A549 (cell line): ENCODE measurements around the gene CRTC2. TPM values are rescaled to one million over a fixed set of nuclear protein-coding genes. Genes with fewer than 3 reads are reported as not detected.
A peak's percentile ranks its signal among the peaks of the same experiment; 100 is the strongest.

ENCODE experiments used
- ATAC-seq, 2 experiments: fragments of 200-7000 bp in 1 of 2; fragments of >200 bp in 1 of 2; cut with Nextera tagmentation in 1 of 2; cut with Tn5 transposase in 1 of 2; 3 replicates each; pipeline versions ENCODE4 v1.8.0 to v1.9.1; 2018 to 2020; ENCODE audit warnings: mild to moderate bottlenecking in 1 of 2, moderate library complexity in 1 of 2
- CTCF ChIA-PET: fragments of 300-600 bp; sonication (Branson Sonifier 250); formaldehyde crosslinking; extraction: SDS; loops from one replicate; lab custom pipeline; 2021; ENCODE audit warnings: antibody characterized with exemption, inconsistent platforms; lab: Yijun Ruan, JAX
- POLR2A ChIA-PET: fragments of 350-600 bp; formaldehyde crosslinking; extraction: SDS; loops from one replicate; lab custom pipeline; 2021; ENCODE audit warnings: antibody characterized with exemption, inconsistent platforms; lab: Yijun Ruan, JAX
- DNase-seq, 2 experiments: peaks; one replicate each; pipeline versions ENCODE4 v3.0.0 to v3.0.0-alpha.2; 2011 to 2016; ENCODE audit warnings: low read depth in 1 of 2, low spot score in 1 of 2
- FAIRE-seq: peaks from 2 replicates; lab custom pipeline; 2011; peaks lifted over from hg19 to GRCh38; lab: Jason Lieb, UNC
- H3K27ac ChIP-seq, 2 experiments: fragments of >200 bp; sonication (Bioruptor Twin); formaldehyde crosslinking; 3 replicates each; pipeline ENCODE4 v1.5.1; 2016 to 2017
- H3K4me1 ChIP-seq: fragments of >200 bp; sonication (Bioruptor Twin); formaldehyde crosslinking; 3 replicates; pipeline ENCODE4 v1.6.1; 2016
- H3K4me2 ChIP-seq: fragments of >200 bp; sonication (Bioruptor Twin); formaldehyde crosslinking; 3 replicates; pipeline ENCODE4 v1.6.1; 2016
- H3K4me3 ChIP-seq: fragments of >200 bp; sonication (Bioruptor Twin); formaldehyde crosslinking; 3 replicates; pipeline ENCODE4 v1.5.1; 2016
- H3K9me3 ChIP-seq: fragments of >200 bp; sonication (Bioruptor Twin); formaldehyde crosslinking; 3 replicates; pipeline ENCODE4 v1.6.1; 2016
- ATOH8 ChIP-seq: fragments of 250-450 bp; sonication (Bioruptor Pico); IDR thresholded peaks from 2 replicates; pipeline ENCODE4 v1.5.0; 2020; ENCODE audit warnings: low read depth, mild to moderate bottlenecking, moderate library complexity
- BHLHE40 ChIP-seq: IDR thresholded peaks from 2 replicates; pipeline ENCODE4 v1.6.1; 2012; ENCODE audit warnings: low read depth, low read length, inconsistent platforms
- CBX8 ChIP-seq: fragments of 200-600 bp; sonication (generic); IDR thresholded peaks from 2 replicates; pipeline ENCODE4 v1.6.1; 2016
- E2F6 ChIP-seq: IDR thresholded peaks from 2 replicates; pipeline ENCODE4 v1.6.1; 2012; ENCODE audit warnings: low read depth, borderline replicate concordance
- EHMT2 ChIP-seq: fragments of 200-600 bp; sonication (generic); IDR thresholded peaks from 2 replicates; pipeline ENCODE4 v1.6.1; 2016; ENCODE audit warnings: antibody characterized with exemption, low read depth, mild to moderate bottlenecking, moderate library complexity
- FOSL2 ChIP-seq, 2 experiments: fragments of 450-650 bp in 1 of 2; fragments of >200 bp in 1 of 2; sonication (Bioruptor Twin) in 1 of 2; formaldehyde crosslinking; IDR thresholded peaks; 2 replicates each; pipeline versions ENCODE4 v1.5.0 to v1.6.1; 2016 to 2020; ENCODE audit warnings: mild to moderate bottlenecking in 1 of 2, moderate library complexity in 1 of 2
- FOXS1 ChIP-seq: fragments of 250-450 bp; sonication (Bioruptor Pico); IDR thresholded peaks from 2 replicates; pipeline ENCODE4 v1.5.0; 2020; ENCODE audit warnings: mild to moderate bottlenecking, moderate library complexity
- MAFK ChIP-seq: fragments of 450-650 bp; IDR thresholded peaks from 2 replicates; pipeline ENCODE4 v1.6.1; 2014; ENCODE audit not compliant: partially characterized antibody
- NFE2L2 ChIP-seq: fragments of 150-350 bp; conservative IDR thresholded peaks from 2 replicates; pipeline ENCODE4 v1.6.1; 2014; ENCODE audit warnings: low read length
- NR3C1 ChIP-seq: fragments of >200 bp; sonication (Bioruptor Twin); formaldehyde crosslinking; IDR thresholded peaks from 3 replicates; pipeline ENCODE4 v1.6.1; 2017
- PBX3 ChIP-seq: IDR thresholded peaks from 2 replicates; pipeline ENCODE4 v1.6.1; 2012
- PHF8 ChIP-seq: fragments of 200-600 bp; sonication (generic); IDR thresholded peaks from 2 replicates; pipeline ENCODE4 v1.6.1; 2016; ENCODE audit warnings: low read depth, mild to moderate bottlenecking, antibody characterized with exemption, moderate library complexity, borderline replicate concordance
- RAD21 ChIP-seq, 2 experiments: fragments of >200 bp in 1 of 2; sonication (Bioruptor Twin) in 1 of 2; formaldehyde crosslinking in 1 of 2; IDR thresholded peaks in 1 of 2; conservative IDR thresholded peaks in 1 of 2; 2 replicates in 1 of 2; 3 replicates in 1 of 2; pipeline ENCODE4 v1.6.1; 2012 to 2018; ENCODE audit warnings: inconsistent platforms in 1 of 2
- SREBF2 ChIP-seq: fragments of 450-650 bp; IDR thresholded peaks from 2 replicates; pipeline ENCODE4 v1.6.1; 2014; ENCODE audit warnings: mild to moderate bottlenecking, moderate library complexity
- TFCP2L1 ChIP-seq: fragments of 250-450 bp; sonication (Bioruptor Pico); IDR thresholded peaks from 2 replicates; pipeline ENCODE4 v1.5.0; 2021; ENCODE audit warnings: mild to moderate bottlenecking
- USF2 ChIP-seq: fragments of 450-650 bp; IDR thresholded peaks from 2 replicates; pipeline ENCODE4 v1.6.1; 2014; ENCODE audit warnings: antibody characterized with exemption
- ZC3H11A ChIP-seq: fragments of 450-650 bp; IDR thresholded peaks from 2 replicates; pipeline ENCODE4 v1.6.1; 2014; ENCODE audit warnings: antibody characterized with exemption, mild to moderate bottlenecking
- ZFP36 ChIP-seq: fragments of 450-650 bp; IDR thresholded peaks from 2 replicates; pipeline ENCODE4 v1.6.1; 2014; ENCODE audit warnings: borderline replicate concordance; ENCODE audit not compliant: partially characterized antibody
- WGBS: methylation state at CpG from one replicate; pipeline ENCODE4 v1.1.6; 2017; ENCODE audit errors: missing lambda C conversion rate; 5-methylcytosine and 5-hydroxymethylcytosine counted together
- polyA plus RNA-seq, 4 experiments: library from polyadenylated mRNA; depleted of rRNA in 3 of 4; stranded (reverse); fragments of >200 nt; fragmentation: RNase III in 1 of 4; extraction: RNeasy Plus Mini Kit Qiagen cat#74134 plus additional on column Dnase treatment in 1 of 4; gene quantifications; 2 replicates in 3 of 4; 3 replicates in 1 of 4; pipeline ENCODE4 v1.2.3, GENCODE V29; 2011 to 2017

The CRTC2 gene
- polyA plus RNA-seq, 2 of the 4 experiments (the other 2 are of a cell fraction) = 19.7 to 22.3 TPM

- no peaks in the 10 kb centered on the region for H3K9me3 ChIP-seq
- H3K27ac ChIP-seq = peak overlapping the region; percentile 88 to 98; a peak in 4 of 6 replicates
- CTCF ChIA-PET = interaction anchor here (0.5 to 4.5 kb wide), 13 partner anchors 22 to 229 kb away, joined by 3 to 15 read pairs (median 3); partner anchors contain the start of gene DENND4B
- peak overlapping the region; percentile 80 for H3K4me3 ChIP-seq
- 60% methylated on average over 3 of the region's 3 CpGs for WGBS
- TF ChIP-seq TFCP2L1 (CRISPR knock-in tag) (no peak), BHLHE40 (no peak), EHMT2 (no peak), PHF8 (no peak), PBX3 (no peak), ZFP36 (no peak), NR3C1 (no peak), FOSL2 (IDR thresholded peaks at IDR 0.05) (no peak), FOSL2 (CRISPR knock-in tag; IDR thresholded peaks at IDR 0.05) (no peak), ATOH8 (CRISPR knock-in tag) (no peak), E2F6 (no peak), SREBF2 (no peak), MAFK (no peak), USF2 (no peak)
- ATAC-seq (no peak), FAIRE-seq (no peak), DNase-seq (no peak)
- H3K4me2 ChIP-seq = peak overlapping the region; percentile 72
- peaks cover 24% of the 10 kb centered on the region for H3K4me1 ChIP-seq
- POLR2A ChIA-PET = no interaction called here
Observed at GRCh38 chr1:153921080-153921802, 37.2 kb downstream of the CRTC2 start.

- no peak overlapping the region for H3K4me3 ChIP-seq
- FAIRE-seq (no peak), DNase-seq (peak in 1 of 2 experiments; percentile 18), ATAC-seq (no peak)
- ChIA-PET POLR2A (no interaction called here), CTCF (interaction anchor here (0.6 to 4.5 kb wide), 11 partner anchors 14 to 123 kb away, joined by 3 to 15 read pairs (median 3); partner anchors contain the start of gene JTB)
- H3K4me1 ChIP-seq = peaks cover 24% of the 10 kb centered on the region
- 68% methylated on average over 4 of the region's 4 CpGs for WGBS
- no peaks in the 10 kb centered on the region for H3K9me3 ChIP-seq
- H3K4me2 ChIP-seq = peak overlapping the region; percentile 72
- TF ChIP-seq E2F6 = no peak
- TF ChIP-seq RAD21 (conservative IDR thresholded peaks at IDR 0.05 in 1 of 2, IDR thresholded peaks at IDR 0.05 in 1 of 2) = peak in 1 of 2 experiments; percentile 20; a peak in 2 of 5 replicates
- no peak for TF ChIP-seq NFE2L2
- no peak for TF ChIP-seq ZFP36
- no peak for TF ChIP-seq EHMT2
- TF ChIP-seq CBX8 = no peak
- no peak for TF ChIP-seq ZC3H11A
- TF ChIP-seq FOXS1 = no peak
- TF ChIP-seq, all 56 proteins: peak for 1
- 0 out of 6 replicates have a peak overlapping the region, but pooled peaks of 1 of the 2 experiments have one; percentile 12 for H3K27ac ChIP-seq
Observed at GRCh38 chr1:153919876-153920852, 38.2 kb downstream of the CRTC2 start.
